CD4-positive, alpha-beta T cell treated with Interleukin-6 at 100 ng/mL for 8 hours (primary cell): ENCODE data around the gene MMP2.

Experiments
- DNase-seq: peaks from one replicate; pipeline ENCODE4 v3.0.0-alpha.2; 2020; ENCODE audit warnings: mixed read lengths, low spot score

Gene MMP2

DNA sequence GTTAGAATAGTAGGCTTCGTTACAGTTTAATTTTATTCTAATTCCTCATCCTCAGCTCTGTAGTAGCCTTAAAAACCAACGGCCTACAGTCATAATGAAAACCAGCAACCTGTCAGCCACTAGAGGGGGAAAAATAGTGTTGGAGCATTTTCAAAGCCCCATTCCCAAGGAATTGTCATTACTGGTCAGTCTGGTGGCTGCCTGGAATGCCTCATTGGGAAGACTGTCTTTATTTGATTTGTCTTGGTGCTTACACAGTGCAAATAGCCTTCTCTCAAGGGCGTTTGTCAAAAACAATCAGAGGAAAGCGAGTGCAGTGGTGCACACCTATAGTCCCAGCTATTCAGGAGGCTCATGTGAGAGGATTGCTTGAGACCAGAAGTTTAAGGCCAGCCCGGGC, 34.6 kb downstream of the MMP2 start:
- no peak for DNase-seq

GRCh38 chr16:55515111-55515510, 36.1 kb downstream of the MMP2 start:
- no peak for DNase-seq

GRCh38 chr16:55521792-55522191, 42.8 kb downstream of the MMP2 start:
- no peak for DNase-seq

DNA sequence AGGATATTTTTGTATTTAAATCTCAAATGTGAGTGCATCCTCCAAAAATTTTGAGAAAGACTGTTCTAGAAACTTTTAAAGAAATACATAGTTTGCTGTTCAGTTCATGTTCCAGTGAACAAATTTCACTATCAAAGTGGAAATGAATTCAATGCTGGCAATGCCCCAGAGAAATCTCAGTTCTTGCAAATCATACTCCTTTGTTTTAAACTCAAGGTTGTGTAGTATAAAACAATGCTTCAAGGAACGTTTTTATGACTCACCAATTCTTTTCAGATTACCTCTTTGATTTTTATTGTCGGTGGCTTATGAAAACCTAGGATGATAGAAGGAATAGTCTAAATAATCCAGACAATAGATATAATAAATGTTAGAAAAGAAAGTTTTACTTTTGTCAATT, 47.4 kb downstream of the MMP2 start:
- DNase-seq, result no peak

GRCh38 chr16:55527885-55528284, 48.9 kb downstream of the MMP2 start:
- DNase-seq, result no peak

DNA sequence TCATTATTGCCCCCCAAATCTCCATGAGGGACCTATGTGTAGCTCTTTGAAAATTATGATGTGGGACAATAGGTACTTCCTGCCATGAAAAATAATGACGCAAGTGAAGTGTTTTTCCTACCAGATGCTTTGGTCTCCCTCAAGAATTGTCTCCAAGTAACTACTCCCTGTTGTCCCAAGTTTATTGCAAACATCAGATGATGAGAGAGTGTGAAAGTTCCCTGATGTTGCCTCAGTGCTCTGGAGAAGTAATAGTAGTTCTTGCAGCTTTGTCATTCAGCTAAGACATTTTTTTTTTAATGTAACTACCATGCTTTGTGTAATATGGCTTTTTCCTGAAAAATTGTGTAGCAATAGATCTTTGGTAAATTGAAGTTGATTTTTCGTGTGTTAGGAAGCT, 50.0 kb downstream of the MMP2 start:
- no peak for DNase-seq

DNA sequence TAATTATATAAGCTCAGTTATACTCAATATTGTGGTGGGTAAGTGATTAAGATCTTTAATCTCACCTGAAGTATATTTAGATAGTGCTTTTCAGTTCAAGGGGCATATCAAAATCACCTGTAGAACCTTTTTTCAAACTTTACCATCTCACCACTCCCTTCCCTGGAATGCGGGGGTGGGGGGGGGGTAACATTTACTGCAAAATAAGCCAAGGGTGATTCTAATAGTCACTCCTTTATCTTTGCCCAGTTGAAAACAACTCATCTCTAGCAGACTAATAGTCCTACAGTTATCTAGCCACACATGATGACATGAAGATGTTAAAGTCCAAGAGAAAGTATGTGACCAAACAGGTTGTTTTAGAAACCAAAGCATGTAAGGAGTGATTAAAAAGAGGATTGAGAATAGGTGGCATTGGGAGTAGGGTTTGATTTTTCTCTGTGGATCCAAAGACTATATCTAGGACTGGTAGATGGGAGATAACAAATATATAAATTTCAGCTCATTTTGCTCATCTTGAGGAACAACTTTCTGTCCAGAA, 51.4 kb downstream of the MMP2 start:
- no peak for DNase-seq

- no peak for DNase-seq
Measured at GRCh38 chr16:55532227-55532626, 53.2 kb downstream of the MMP2 start.

DNA sequence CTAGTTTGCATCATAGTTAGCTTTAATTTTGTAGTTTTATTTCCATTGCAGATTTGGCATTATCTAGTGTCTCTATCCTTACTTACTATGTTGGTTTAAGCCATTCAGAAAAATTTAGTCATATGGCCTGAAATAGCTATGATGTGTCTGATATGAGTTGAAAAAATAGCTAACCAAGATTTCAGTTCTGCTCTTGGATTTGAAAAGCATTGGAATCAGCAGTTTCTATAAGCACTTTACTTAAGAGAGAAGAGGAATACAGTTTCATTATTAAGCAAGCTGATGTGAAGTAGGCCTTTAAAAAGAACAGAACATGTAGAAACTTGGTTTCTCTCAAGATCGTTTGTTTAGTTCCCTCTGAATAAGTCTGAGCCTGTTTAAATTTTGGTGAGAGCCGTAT, 55.8 kb downstream of the MMP2 start:
- DNase-seq, result no peak

DNA sequence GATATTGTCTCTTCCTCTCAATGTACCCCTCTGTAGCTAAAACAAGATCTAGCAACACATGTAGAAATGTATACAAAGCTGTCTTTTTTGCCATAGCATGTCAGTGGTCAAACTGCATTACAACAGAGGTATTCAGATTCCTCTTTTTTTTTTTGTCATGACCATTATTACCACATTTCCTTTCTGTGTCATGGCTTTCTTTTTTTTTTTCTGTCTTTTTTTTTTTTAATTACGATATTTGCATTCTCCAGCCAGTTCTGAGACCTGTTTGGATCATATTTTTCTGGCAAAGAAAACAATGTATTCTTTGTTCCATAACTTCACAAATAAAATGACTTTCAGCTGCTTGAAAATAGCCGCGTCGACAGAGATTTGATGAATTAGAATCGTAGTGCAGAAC, 60.1 kb downstream of the MMP2 start:
- no peak for DNase-seq

- DNase-seq, result no peak
Measured at GRCh38 chr16:55539488-55539887, 60.5 kb downstream of the MMP2 start.

GRCh38 chr16:55540221-55540620, 61.2 kb downstream of the MMP2 start:
- no peak for DNase-seq

- no peak for DNase-seq
Measured at GRCh38 chr16:55542459-55543082, 63.6 kb downstream of the MMP2 start.

DNA sequence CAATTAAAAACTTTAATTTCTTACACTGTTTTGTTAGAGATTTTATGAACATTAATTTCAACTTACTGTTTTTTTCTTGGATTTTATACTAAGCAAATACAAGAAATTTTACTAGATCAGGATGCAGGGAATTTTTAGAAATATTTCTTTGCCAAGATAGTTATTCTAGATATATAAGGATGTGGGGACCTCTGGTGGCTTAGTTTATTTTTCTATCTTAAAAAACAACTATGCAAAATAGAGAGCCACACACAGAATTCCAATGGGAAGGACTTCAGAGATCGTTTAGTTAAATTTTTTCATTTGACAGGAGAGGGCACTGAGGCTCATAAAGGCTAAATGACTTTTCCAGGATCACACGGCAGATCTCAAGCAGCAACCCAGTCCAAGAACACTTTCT, 64.5 kb downstream of the MMP2 start:
- DNase-seq, result no peak

DNA sequence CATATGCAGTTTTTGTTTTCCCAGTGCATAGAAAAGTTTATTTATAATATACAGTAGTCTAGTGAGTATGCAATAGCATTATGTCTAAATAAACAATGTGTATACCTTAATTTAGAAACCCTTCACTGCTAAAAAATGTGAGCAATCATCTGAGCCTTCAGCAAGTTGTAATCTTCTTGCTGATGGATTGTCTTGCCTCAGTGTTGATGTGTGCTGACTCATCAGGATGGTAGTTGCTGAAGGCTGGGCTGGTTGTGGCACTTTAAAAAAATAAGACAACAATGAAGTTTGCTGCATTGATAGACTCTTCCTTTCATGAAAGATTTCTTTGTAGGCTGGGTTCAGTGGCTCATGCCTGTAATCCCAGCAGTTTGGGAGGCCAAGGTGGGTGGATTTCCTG, 73.6 kb downstream of the MMP2 start:
- no peak for DNase-seq

- no peak for DNase-seq
Measured at GRCh38 chr16:55555436-55555835, 76.4 kb downstream of the MMP2 start.
